OCI-LY7 (cell line): ENCODE measurements around the gene KCNMA1. TPM values are rescaled to one million over a fixed set of nuclear protein-coding genes. Genes with fewer than 3 reads are reported as not detected.
A peak's percentile ranks its signal among the peaks of the same experiment; 100 is the strongest.

ENCODE experiments used
- BruUV-seq: library from RNA; stranded (reverse); fragments of 400-500 nt; replicated peaks from 2 replicates; lab custom pipeline; 2021; lab: Mats Ljungman, UMichigan
- CTCF ChIA-PET: fragments of 300-600 bp; sonication (Branson Sonifier 250); formaldehyde crosslinking; loops from one replicate; lab custom pipeline; 2022; ENCODE audit warnings: antibody characterized with exemption; ENCODE audit not compliant: unreplicated experiment; lab: Charles Lee
- POLR2A ChIA-PET: fragments of 300-600 bp; sonication (Branson Sonifier 250); formaldehyde crosslinking; loops from one replicate; lab custom pipeline; 2022; ENCODE audit warnings: antibody characterized with exemption; lab: Charles Lee
- DNase-seq: peaks from one replicate; pipeline ENCODE4 v3.0.0-alpha.2; 2015; ENCODE audit warnings: low spot score
- H2AFZ ChIP-seq: fragments of 200-600 bp; sonication (generic), shearing (Covaris generic); 2 replicates; pipeline ENCODE4 v1.6.1; 2014; ENCODE audit warnings: mild to moderate bottlenecking, antibody characterized with exemption, low read length, moderate library complexity
- H3K27ac ChIP-seq: fragments of 200-600 bp; sonication (generic); 2 replicates; pipeline ENCODE4 v1.5.1; 2014; ENCODE audit warnings: mixed run types, low read depth, mild to moderate bottlenecking, moderate library complexity, low read length, inconsistent platforms; ENCODE audit not compliant: poor library complexity, severe bottlenecking
- H3K36me3 ChIP-seq: fragments of 200-600 bp; sonication (generic); 2 replicates; pipeline ENCODE4 v1.6.1; 2014; ENCODE audit warnings: mild to moderate bottlenecking, antibody characterized with exemption, low read length, moderate library complexity, mixed read lengths; ENCODE audit not compliant: insufficient read depth
- H3K4me1 ChIP-seq: fragments of 200-600 bp; sonication (generic); 2 replicates; pipeline ENCODE4 v1.5.1; 2014; ENCODE audit warnings: mild to moderate bottlenecking, low read length; ENCODE audit not compliant: insufficient read depth, poor library complexity, severe bottlenecking
- H3K4me2 ChIP-seq: fragments of 200-600 bp; sonication (generic); 2 replicates; pipeline ENCODE4 v1.6.1; 2014; ENCODE audit warnings: mild to moderate bottlenecking, low read length
- H3K4me3 ChIP-seq: fragments of 200-600 bp; sonication (generic); 2 replicates; pipeline ENCODE4 v1.5.1; 2014; ENCODE audit warnings: mild to moderate bottlenecking, low read depth, low read length; ENCODE audit not compliant: poor library complexity, severe bottlenecking
- H3K79me2 ChIP-seq: fragments of 200-600 bp; sonication (generic); 2 replicates; pipeline ENCODE4 v1.6.1; 2016; ENCODE audit warnings: low read depth, mild to moderate bottlenecking, low read length, moderate library complexity, mixed read lengths; ENCODE audit not compliant: insufficient read depth
- H3K9me2 ChIP-seq: fragments of 200-600 bp; sonication (generic); 2 replicates; pipeline ENCODE4 v1.6.1; 2016; ENCODE audit warnings: mild to moderate bottlenecking, low read length, mixed read lengths; ENCODE audit not compliant: insufficient read depth
- H3K9me3 ChIP-seq: fragments of 200-600 bp; sonication (generic); 2 replicates; pipeline ENCODE4 v1.6.1; 2014; ENCODE audit warnings: mild to moderate bottlenecking, mixed run types, low read length, mixed read lengths
- H4K20me1 ChIP-seq: fragments of 200-600 bp; sonication (generic); 2 replicates; pipeline ENCODE4 v1.6.1; 2014; ENCODE audit warnings: mild to moderate bottlenecking, antibody characterized with exemption, low read length, moderate library complexity, mixed read lengths; ENCODE audit not compliant: insufficient read depth
- CTCF ChIP-seq: fragments of 200-600 bp; sonication (generic); conservative IDR thresholded peaks from 2 replicates; pipeline ENCODE4 v1.5.1; 2014; ENCODE audit warnings: mild to moderate bottlenecking, antibody characterized with exemption, low read length, moderate library complexity, mixed read lengths
- EZH2phosphoT487 ChIP-seq: fragments of 200-600 bp; sonication (generic); IDR thresholded peaks from 2 replicates; pipeline ENCODE4 v1.6.1; 2018; ENCODE audit warnings: low read depth, borderline replicate concordance, mild to moderate bottlenecking, mixed run types, antibody characterized with exemption, low read length, moderate library complexity, mixed read lengths
- intact Hi-C: fragments of 100-400 bp; cut with micrococcal nuclease; formaldehyde crosslinking; loops from one replicate; pipeline ENCODE4 v1.10.0; 2022; ENCODE audit not compliant: unreplicated experiment
- total RNA-seq, 2 experiments: library from RNA; depleted of rRNA in 1 of 2; stranded (reverse); fragments of >200 nt in 1 of 2; shearing (Covaris generic) in 1 of 2; gene quantifications; 2 replicates each; pipeline ENCODE4 v1.2.3, GENCODE V29; 2014 to 2022

The KCNMA1 gene
- total RNA-seq, 2 experiments from 2014 or later: not detected

DNA sequence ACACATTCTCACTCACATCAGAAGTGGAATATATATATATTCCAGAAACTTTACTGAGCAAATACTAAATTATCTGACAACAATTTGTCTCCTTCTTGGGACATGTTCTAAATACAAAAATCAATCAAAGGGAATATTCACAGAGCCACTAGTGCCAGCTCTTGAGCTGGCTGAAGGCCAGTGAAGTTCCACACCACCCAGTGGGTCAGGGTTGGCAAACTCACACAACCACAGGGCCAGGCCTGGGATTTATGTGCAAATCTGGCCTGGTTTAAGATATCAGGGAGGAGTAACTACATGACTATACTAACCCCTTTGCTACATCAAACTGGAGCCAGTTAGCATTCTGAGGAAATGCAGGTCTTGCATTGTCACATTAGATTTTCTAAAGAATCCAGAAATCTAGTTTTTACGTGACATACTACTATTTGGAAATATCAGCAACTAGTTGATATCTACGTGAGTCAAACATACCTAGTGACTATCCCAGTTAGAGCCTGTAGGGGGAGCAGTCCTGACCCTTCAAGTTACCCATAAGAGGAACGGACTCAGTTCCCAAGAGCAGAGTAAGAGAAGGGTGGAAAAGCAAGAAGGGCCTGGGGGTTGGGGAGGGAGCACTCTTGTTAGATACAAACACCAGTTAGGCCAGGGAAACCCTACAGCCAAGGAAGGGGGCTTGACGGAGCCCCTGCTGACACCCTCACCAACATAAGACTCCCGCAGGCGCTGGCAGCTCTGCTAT lies 600.4 kb downstream of the KCNMA1 start:
- Histone ChIP-seq H2AFZ (no peak overlapping the region), H3K9me2 (no peaks in the 10 kb centered on the region), H3K27ac (no peak overlapping the region), H3K4me2 (no peak overlapping the region), H3K9me3 (no peaks in the 10 kb centered on the region), H3K4me3 (no peak overlapping the region), H3K79me2 (no peaks in the 10 kb centered on the region), H3K4me1 (no peaks in the 10 kb centered on the region), H4K20me1 (no peaks in the 10 kb centered on the region), H3K36me3 (no peaks in the 10 kb centered on the region)
- DNase-seq: peak; percentile 7
- ChIA-PET POLR2A (no interaction called here), CTCF (no interaction called here)
- BruUV-seq: no TSS peak
- intact Hi-C loops: no loop called here
- no peak for TF ChIP-seq EZH2phosphoT487
- TF ChIP-seq CTCF: peak; percentile 74

- no peaks in the 10 kb centered on the region for H3K9me2 ChIP-seq
- POLR2A ChIA-PET: no interaction called here
- no TSS peak for BruUV-seq
- intact Hi-C loops: no loop called here
- no peak overlapping the region for H3K4me3 ChIP-seq
- H2AFZ ChIP-seq: no peak overlapping the region
- no peak overlapping the region for H3K27ac ChIP-seq
- no peaks in the 10 kb centered on the region for H3K4me1 ChIP-seq
- H4K20me1 ChIP-seq: no peaks in the 10 kb centered on the region
- no peaks in the 10 kb centered on the region for H3K9me3 ChIP-seq
- H3K79me2 ChIP-seq: no peaks in the 10 kb centered on the region
- no peak for TF ChIP-seq CTCF
- TF ChIP-seq EZH2phosphoT487: no peak
- CTCF ChIA-PET: no interaction called here
- H3K4me2 ChIP-seq: no peak overlapping the region
- H3K36me3 ChIP-seq: no peaks in the 10 kb centered on the region
- no peak for DNase-seq
Observed at GRCh38 chr10:77036276-77036675, 601.3 kb downstream of the KCNMA1 start.

DNA sequence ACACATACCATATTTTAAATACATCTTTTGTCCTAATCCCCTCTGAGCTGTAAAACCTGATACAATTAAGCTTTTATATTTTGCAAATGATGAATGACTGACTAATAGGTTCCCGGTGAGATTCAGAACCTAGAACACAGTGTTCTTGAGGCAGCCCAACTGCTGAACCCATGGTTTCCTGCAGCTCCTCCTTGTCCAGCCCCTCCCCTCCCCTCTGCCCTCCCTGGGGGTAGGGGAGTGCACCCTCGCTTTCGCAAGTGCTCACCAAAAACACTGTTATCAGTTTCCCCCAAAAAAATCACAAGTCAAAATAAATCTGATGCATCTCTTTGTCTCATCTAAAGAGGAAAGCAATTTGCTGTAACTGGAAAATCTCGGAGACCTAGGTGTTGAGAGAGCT lies 602.8 kb downstream of the KCNMA1 start:
- H3K9me2 ChIP-seq: no peaks in the 10 kb centered on the region
- no peak overlapping the region for H3K27ac ChIP-seq
- POLR2A ChIA-PET: no interaction called here
- no peaks in the 10 kb centered on the region for H3K4me1 ChIP-seq
- H3K4me3 ChIP-seq: no peak overlapping the region
- H2AFZ ChIP-seq: no peak overlapping the region
- DNase-seq: no peak
- no peak overlapping the region for H3K4me2 ChIP-seq
- H3K36me3 ChIP-seq: no peaks in the 10 kb centered on the region
- BruUV-seq: no TSS peak
- CTCF ChIA-PET: no interaction called here
- H3K79me2 ChIP-seq: no peaks in the 10 kb centered on the region
- H3K9me3 ChIP-seq: no peaks in the 10 kb centered on the region
- no peaks in the 10 kb centered on the region for H4K20me1 ChIP-seq
- intact Hi-C loops: no loop called here
- TF ChIP-seq CTCF (no peak), EZH2phosphoT487 (no peak)
